GM21390 (cell line): ENCODE data around the gene GLB1L3.

Source experiments
- ATAC-seq: cut with Tn5 transposase; IDR thresholded peaks from one replicate; pipeline ENCODE4 v1.9.1; 2021; ENCODE audit not compliant: unreplicated experiment

The GLB1L3 gene

GRCh38 chr11:134275534-134276395, at the start of gene GLB1L3:
TSS of gene GLB1L3 (plus strand) at chr11:134276379. CDS start at chr11:134276741, 362 bp downstream.
- ATAC-seq, result peak; percentile 68

- no peak for ATAC-seq
Measured at GRCh38 chr11:134226806-134227325, 49.3 kb upstream of the GLB1L3 start.

- ATAC-seq, result peak; percentile 53
Measured at GRCh38 chr11:134228625-134229024, 47.6 kb upstream of the GLB1L3 start.

GRCh38 chr11:134229126-134229790, 46.9 kb upstream of the GLB1L3 start:
- ATAC-seq, result no peak

GRCh38 chr11:134230339-134230738, 45.8 kb upstream of the GLB1L3 start:
- ATAC-seq, result no peak

GRCh38 chr11:134231958-134232659, 44.1 kb upstream of the GLB1L3 start:
- no peak for ATAC-seq

- no peak for ATAC-seq
Measured at GRCh38 chr11:134233729-134234179, 42.4 kb upstream of the GLB1L3 start.

- ATAC-seq, result no peak
Measured at GRCh38 chr11:134235399-134235798, 40.8 kb upstream of the GLB1L3 start.

GRCh38 chr11:134236834-134237556, 39.2 kb upstream of the GLB1L3 start:
- no peak for ATAC-seq

- ATAC-seq, result no peak
Measured at GRCh38 chr11:134237557-134237922, 38.6 kb upstream of the GLB1L3 start.

GRCh38 chr11:134238956-134239355, 37.2 kb upstream of the GLB1L3 start:
- ATAC-seq, result no peak

- ATAC-seq, result no peak
Measured at GRCh38 chr11:134240592-134240991, 35.6 kb upstream of the GLB1L3 start.

- ATAC-seq, result no peak
Measured at GRCh38 chr11:134242376-134242775, 33.8 kb upstream of the GLB1L3 start.

- ATAC-seq, result no peak
Measured at GRCh38 chr11:134243913-134244312, 32.3 kb upstream of the GLB1L3 start.

- peak; percentile 93 for ATAC-seq
Measured at GRCh38 chr11:134244593-134244992, 31.6 kb upstream of the GLB1L3 start.

GRCh38 chr11:134245434-134245833, 30.7 kb upstream of the GLB1L3 start:
- no peak for ATAC-seq

- ATAC-seq, result no peak
Measured at GRCh38 chr11:134246100-134246499, 30.1 kb upstream of the GLB1L3 start.

GRCh38 chr11:134246678-134247077, 29.5 kb upstream of the GLB1L3 start:
- no peak for ATAC-seq

GRCh38 chr11:134248910-134249480, 27.2 kb upstream of the GLB1L3 start:
- ATAC-seq, result no peak

- no peak for ATAC-seq
Measured at GRCh38 chr11:134250246-134250645, 25.9 kb upstream of the GLB1L3 start.
